ENCODE data around the gene C1QTNF6.
A peak's percentile ranks its signal among the peaks of the same experiment; 100 is the strongest.
"Not testable (repeated sequence)": the region's sequence is repeated elsewhere in the genome, so short reads cannot be mapped to it uniquely, and the experiment has no call there.

C1QTNF6 gene

DNA sequence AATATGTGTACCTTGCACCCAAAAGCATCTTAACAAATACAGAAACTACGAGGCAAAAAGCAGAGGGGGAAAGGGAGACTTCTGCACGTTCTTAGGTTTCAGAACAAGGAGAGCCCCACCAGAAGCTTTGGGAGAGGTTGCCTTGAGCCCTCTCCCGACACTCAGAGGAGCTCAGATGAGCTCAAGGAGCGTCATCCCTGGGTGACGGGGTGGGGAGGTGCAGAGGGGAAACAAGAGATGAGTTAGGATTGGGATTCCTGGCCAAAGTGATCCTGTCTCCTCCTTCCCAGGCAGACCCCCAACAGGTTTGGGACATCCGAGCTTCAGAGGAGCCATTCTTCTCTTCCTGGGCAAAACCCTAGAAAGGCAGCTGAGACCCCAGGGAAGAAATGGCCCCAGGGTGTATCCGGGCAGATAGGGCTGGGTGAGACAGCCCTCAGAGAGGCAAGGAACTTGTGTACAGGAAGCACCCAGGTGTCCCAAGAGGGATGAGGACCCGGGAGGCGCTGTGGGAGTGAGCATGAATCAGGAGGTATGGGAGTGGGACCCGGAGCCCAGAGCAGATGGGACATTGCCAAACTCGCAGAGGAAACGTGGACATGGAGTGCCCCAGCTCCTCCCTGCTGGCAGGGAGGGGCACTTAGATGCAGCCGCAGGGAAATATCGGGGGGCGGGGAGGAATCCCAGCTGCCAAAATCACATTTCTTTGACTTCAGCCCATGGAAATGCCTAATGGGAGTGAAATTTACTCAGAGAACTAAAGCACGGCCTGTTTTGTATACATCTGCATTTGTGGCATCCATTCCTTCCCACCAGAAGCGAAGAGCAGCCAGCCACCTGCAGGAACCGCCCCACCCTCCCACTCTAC is 12.4 kb downstream of the C1QTNF6 start:
- no peak for DNase-seq

DNA sequence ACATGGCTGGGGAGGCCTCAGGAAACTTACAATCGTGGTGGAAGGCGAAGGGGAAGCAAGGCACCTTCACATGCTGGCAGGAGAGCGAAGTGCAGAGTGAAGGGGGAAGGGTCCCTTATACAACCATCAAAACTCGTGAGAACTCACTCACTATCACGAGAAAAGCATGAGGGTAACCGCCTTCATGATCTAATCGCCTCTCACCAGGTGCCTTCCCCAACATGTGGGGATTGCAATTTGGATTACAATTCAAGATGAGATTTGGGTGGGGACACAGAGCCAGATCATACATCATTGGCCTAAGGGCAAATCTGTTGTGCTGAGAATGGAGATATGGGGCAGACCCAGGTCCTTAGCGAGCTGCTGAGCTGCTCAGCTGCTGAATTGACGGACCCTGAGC is 13.1 kb downstream of the C1QTNF6 start:
- DNase-seq: no peak

GRCh38 chr22:37173709-37174108 is 14.3 kb downstream of the C1QTNF6 start:
- no peak for DNase-seq

GRCh38 chr22:37172266-37173245 is 15.5 kb downstream of the C1QTNF6 start:
- no peak for DNase-seq

DNA sequence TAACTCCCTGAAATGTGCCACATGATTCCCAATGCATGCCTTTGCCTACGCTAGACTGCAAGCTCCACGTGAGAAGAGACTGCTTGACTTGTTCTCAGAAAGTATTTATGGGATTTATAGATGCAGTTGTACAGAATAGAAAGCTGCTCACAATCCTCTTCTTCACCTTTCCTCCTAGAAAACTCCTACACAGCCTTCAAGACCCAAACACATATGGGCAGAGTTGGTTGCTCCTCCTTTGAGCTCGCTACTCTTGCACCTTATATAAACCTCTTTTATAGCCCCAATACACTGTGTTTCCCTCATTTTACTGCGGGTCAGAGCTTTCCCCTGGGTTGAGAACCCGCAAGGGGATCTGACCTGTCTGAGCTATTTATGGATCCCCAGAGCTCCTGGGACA is 16.4 kb downstream of the C1QTNF6 start:
- DNase-seq: no peak

- DNase-seq: not testable (repeated sequence)
Measured at GRCh38 chr22:37170689-37171405, 17.2 kb downstream of the C1QTNF6 start.

- no peak for DNase-seq
Measured at GRCh38 chr22:37169947-37170688, 17.9 kb downstream of the C1QTNF6 start.

GRCh38 chr22:37169406-37169805 is 18.6 kb downstream of the C1QTNF6 start:
- no peak for DNase-seq

DNA sequence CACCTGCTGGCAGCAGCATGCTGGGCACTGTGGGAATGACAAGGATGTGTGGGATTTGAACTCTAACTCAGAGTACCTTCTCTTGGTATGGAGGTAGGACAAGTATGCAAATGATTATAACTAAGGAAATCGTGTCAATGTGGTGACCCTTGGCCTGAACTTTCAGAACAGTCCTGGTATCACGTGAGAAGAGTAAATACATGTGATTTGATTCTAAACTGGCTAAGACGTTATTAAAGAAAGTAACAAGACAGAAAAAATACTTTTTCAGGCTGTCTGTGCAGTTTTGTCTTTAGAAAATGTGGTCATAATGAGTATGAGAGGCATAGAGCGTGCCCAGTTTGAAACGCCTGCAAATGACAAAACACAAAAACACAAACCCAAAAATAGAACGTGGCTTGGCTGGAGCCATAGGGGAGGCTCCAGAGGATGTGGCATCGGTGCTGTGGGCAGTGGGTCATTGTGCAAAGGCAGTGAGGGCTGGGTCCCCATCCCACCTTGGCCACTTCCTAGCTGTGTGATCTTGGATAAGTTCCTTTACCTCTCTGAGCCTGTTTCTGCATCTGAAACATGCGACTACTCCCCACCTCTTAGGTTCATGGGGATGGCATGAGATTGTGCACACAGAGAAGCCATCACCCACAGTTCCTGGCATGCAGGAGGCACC is 19.9 kb downstream of the C1QTNF6 start:
- DNase-seq: no peak

DNA sequence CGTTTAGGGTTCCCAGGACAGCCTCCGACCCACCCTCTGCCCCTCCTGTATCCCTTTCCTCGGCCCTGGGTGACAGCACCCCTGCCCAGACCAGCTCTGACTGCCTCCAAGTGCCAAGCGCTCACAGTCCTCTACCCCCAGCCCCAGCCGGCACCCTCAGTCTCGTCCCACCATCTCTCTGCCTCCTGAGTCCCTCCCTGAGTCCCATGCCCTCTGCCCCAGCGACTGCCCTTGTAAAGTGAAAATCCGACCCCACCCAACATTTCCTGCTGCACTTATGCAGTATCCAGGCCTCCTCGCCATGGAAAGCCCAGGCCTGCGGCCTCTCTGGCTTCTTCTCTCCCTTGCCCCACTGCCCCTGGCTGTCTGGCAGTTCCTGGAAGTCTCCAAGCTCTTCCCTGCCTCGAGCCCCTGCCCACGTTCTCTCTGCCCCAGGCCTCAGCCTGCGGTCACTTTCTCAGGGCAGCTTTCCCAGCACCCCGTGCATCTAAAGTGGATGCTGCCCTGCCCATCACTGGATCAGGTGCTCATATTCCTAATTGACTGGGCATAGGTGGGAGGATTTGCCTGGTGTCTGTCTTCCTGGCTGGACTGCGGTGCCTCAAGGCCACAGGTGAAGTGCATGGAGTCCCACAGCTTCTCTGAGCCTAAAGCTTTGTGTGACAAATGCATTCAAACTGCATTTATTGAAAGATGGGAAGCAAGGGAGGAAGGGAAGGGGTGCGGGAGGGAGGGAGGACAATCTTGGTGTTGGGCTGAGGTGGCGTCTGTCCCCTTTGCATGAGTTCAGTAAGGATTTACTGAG is 20.7 kb downstream of the C1QTNF6 start:
- DNase-seq: no peak

DNA sequence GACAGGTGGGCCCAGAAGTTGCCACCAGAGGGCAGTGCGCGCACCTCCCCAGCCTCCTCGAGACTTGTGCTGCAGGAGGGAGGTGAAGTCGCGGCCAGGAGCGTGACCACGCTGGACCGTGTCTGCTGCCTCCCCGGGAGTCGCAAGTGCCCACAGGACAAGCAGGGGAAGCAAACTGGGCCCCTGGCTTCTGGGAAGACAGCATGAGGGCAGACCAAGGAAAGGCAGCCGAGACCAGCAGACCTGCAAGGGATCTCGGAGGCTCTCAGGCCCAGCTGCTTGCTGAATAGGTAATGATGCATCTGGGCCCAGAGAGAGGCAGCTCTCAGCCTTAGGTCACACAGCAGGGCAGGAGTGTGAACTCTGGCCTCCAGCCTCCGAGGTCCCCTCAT is 21.4 kb downstream of the C1QTNF6 start:
- DNase-seq: peak; percentile 66

- DNase-seq: no peak
Measured at GRCh38 chr22:37165940-37166674, 21.9 kb downstream of the C1QTNF6 start.

- DNase-seq: no peak
Measured at GRCh38 chr22:37165066-37165465, 23.0 kb downstream of the C1QTNF6 start.

- DNase-seq: no peak
Measured at GRCh38 chr22:37164505-37164887, 23.6 kb downstream of the C1QTNF6 start.

DNA sequence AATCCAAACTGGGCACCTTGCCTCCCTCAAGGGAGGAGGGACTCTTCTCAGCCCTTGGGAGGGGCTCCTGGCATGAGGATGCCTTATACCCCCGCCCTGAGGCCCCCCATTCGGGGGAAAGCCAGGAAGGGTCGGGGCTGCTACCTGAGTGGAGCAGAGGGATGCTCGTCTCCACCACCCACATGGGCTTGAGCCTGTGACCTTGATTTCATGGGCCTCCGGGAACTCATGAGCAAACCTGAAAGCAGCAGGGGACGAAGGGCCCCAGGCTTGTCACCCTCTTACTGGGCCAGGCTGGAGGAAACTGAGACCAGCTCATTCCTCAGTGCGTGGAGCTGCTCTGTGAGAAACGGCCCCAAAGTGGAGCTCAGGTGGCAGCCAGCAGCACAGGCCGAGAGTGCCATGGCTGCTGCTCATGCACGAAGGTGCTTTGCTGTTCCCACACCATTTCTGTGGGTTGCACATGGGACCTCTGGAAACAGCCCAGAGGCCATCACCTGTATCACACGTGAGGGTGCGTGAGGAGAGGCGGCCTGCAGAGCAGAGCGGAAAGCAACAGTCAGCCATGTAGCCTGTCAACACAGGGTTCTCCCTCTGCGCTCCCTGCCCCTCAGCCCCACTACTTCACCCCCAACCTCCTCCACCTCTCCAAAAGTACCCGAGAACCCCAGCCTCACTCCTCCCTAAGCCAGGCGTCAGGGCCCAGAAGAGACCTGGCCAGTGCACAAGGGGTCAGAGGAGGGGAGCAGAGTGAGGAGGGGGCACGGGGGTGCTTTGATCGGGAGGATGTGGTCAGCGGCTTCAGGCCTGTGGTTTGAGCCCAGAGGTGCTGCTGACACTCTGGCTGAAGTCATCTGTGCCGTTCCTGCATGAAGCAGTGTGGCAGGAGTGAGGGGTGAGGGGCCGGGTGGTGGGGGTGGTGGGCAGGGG is 24.2 kb downstream of the C1QTNF6 start:
- no peak for DNase-seq

DNA sequence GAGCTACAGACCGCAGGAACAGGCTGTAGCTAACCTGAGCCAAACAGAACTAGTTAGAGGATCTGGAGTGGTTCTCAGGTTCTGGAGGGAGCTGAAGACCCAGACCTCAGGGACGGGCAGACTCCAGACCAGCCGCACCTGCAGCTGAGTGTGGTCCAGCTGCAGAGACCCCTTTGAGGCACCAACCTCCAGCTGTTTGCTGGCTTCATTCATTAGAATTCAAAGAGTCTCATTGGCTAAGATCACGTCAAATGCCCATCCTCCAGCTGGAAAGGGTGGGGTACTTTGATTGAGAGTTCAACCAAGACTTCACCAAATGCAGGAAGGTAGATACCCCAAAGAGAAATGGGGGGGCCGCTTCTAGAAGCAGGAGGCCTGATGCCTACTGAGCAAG is 25.0 kb downstream of the C1QTNF6 start:
- DNase-seq: no peak

GRCh38 chr22:37162221-37163095 is 25.6 kb downstream of the C1QTNF6 start:
- DNase-seq: no peak

DNA sequence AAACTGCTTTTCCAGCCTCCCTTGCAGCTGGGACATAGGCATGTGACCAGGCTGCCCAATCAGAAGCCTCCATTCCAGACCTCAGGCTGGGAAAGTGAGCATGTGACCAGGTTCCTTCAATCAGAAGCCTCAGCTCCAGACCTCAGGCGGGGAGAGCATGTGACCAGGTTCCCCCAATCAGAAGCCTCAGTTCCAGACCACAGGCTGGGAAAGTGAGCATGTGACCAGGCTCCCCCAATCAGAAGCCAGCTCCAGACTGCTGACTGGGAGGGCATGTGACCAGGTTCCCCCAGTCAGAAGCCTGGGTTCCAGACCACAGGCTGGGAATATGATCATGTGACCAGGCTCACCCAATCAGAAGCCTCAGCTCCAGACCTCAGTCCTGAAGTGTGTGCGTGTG is 26.6 kb downstream of the C1QTNF6 start:
- DNase-seq: no peak

All from GDM1 (cell line).